GM19035 (cell line): Measurements from ENCODE around the gene CHST8.

ENCODE experiments used
- ATAC-seq: cut with Tn5 transposase; IDR thresholded peaks from one replicate; pipeline ENCODE4 v1.9.1; 2021; ENCODE audit not compliant: unreplicated experiment

Gene CHST8

DNA sequence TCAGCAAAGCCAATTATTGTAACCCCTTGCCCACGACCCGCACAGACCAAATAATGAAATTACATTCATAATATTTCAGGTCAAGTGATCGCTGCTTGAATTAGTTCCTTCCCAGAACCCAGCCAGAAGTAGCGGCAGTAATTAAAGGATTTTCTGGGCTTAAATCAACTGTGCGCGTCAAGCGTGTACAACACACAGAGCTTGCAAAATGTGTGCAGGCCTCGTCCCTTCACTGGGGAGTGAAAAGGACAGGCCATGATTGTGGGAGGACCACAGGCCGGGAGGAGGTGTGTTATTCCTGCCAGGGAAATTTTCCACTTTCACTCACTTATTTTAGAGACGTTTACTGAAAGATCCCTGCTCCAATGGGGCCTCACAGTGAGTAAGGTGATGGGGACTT, 84.9 kb downstream of the CHST8 start:
- no peak for ATAC-seq

DNA sequence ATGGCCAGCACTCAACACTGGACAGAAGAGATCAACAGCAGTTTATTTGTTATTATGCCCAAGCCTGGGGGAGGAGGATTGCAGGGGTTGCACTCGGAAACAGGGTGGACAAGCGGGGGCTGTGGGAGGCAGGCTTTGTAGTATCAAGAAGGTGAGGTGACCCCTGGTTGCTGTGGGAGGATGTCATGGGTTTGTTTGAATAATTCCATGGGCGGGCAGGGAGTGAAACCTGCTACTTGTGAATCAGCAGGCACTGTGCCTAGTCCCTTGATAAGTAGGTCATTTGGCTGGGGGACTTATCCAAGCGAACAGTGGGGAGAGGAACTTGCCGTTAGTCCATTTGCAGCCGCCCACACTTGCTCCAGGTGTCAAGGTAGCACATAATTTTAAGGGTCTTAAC, 90.5 kb downstream of the CHST8 start:
- ATAC-seq: no peak

DNA sequence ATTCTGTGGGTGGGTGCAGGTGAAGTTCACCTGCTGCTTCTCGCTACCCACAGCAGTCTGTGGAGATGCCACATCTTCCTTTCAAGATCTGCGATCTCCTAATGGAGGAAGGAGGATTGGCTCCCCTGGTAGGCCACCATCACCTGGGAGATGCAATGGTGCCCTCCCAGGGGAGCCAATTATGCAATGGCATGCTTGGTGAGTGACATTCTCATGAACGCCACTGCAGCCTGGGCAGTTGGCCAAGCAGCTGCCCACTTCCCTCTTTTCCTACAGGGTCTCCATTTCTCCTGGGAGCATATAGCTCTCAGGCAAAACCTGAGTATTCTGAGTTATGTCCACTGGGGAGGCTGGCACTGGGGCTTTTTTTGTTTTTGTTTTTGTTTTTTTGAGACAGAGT, 91.4 kb downstream of the CHST8 start:
- no peak for ATAC-seq

DNA sequence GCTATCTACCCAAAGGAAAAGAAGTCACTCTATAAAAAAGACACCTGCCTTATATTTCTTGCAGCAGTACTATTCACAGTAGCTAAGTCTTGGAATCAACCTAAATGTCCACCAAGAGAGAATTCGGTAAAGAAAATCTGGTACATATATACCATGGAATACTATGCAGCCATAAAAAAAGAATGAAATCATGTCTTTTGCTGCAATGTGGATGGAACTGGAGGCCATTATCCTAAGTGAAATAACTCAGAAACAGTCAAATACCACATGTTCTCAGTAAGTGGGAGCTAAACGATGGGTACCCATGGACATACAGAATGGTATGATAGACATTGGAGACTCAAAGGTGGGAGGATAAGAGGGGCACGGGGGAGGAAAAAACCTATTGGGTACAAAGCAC, 92.4 kb downstream of the CHST8 start:
- ATAC-seq: no peak

DNA sequence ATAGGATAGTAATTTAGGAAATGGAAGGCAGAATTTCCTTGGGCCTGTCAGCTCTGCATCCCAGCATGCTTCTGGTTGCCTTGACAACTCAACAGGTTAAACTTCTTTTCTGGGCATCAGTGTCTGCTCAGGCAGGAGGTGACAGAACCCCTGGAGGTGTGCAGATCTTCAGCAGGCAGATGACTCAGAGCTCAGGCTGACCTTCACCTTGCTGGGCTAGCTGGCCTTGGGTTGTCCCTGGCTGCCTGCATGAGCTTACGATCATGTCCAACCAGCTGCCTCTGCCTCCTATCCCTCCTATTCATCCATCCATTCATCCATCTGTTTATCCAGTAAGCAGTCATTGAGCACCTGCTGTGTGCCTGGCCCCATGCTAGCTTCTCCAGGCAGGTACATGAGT, 93.7 kb downstream of the CHST8 start:
- ATAC-seq: no peak

DNA sequence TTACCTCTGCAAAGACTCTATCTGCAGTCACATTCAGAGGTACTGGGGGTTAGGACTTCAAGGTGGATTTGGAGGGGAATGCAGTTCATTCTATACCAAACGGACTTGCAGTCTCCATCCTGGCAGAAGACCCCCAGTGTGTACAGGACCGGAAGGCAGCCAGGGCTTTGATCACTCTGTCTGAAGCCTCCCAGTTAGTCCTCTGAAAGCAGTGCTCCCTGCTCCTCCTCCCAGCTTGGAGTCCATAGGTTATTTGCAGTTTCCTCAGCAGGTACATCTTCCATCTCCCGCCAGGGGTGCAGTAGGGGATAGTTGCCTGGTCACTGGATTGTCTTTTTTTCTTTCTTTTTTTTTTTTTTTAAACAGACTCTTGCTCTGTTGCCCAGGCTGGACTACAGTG, 96.1 kb downstream of the CHST8 start:
- ATAC-seq: no peak

DNA sequence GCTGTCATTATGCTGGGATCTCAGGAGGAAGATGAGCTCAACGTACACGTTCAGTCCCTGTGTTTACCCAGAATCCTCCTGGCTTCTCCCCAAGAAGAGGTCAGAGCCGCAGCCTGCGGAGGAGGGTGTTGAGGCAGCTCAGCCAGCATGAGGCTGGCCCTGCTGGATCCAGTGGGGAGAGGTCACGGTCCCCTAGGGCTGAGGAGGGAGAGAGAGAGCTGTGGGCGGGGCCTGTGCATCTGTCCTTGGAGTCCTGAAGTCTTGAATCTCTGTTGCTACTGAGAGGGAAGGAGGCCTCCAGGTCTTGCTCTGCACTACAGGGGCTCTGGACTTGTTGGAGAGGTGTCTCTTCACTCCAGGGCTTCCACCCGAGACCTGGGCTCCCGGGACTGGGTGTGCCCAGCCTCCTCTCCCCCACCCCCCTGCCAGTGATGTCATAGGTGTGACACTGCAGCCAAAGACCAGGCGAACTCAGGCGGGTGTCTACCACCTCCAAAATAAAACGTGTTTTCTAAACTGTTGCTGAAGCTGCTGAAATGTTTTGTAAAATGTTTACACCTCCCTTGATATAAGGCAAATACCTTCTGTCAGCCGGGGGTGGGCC, 97.0 kb downstream of the CHST8 start:
- no peak for ATAC-seq

DNA sequence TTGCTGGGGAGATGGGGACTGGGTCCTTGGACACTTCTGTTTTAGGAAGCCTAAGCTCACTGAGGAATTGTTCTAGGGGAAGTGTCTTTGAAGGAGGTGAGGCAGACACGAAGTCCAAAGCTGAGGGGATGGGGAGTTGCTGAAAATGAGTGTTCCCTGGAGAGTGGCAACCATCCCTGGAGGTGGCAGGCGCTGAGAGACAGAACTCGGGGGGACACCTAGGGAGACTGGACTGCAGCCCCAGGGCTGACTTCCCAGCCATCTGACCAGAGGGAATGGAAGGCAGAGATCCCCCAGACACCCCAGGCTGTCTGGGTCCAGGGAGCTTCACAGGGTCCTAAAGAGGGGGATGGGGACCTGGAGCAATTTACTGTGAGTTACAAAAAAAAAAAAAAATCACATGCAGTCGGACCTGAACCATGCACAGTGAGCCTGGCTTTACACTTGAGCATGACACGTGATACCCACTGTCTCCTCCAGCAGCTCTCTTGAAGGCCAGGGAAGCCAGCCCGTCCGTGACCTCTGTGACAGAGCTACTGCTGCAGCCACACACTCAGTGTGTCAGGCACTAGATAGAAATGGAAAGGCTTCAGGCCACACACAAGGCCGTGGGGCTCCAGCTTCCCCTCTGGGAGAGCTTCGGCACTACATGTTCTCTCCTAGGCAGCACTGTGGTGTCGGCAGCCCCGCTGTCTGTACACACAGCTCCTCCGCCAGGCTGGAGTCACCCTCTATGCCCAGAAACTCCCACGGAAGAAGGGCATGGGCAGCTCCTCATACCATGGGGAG, 97.8 kb downstream of the CHST8 start:
- no peak for ATAC-seq

DNA sequence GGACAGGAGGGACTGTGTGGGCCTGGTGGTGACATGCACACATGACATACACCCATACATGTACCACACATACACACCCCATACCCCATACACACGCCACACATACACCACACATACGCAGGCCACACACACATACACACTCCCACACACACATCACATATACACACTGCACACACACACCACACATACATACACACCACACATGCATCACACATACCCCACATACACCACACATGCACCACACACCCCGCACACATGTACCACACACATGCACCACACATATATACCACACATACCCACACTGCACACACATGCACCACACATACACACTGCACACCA, 98.4 kb downstream of the CHST8 start:
- ATAC-seq: no peak

DNA sequence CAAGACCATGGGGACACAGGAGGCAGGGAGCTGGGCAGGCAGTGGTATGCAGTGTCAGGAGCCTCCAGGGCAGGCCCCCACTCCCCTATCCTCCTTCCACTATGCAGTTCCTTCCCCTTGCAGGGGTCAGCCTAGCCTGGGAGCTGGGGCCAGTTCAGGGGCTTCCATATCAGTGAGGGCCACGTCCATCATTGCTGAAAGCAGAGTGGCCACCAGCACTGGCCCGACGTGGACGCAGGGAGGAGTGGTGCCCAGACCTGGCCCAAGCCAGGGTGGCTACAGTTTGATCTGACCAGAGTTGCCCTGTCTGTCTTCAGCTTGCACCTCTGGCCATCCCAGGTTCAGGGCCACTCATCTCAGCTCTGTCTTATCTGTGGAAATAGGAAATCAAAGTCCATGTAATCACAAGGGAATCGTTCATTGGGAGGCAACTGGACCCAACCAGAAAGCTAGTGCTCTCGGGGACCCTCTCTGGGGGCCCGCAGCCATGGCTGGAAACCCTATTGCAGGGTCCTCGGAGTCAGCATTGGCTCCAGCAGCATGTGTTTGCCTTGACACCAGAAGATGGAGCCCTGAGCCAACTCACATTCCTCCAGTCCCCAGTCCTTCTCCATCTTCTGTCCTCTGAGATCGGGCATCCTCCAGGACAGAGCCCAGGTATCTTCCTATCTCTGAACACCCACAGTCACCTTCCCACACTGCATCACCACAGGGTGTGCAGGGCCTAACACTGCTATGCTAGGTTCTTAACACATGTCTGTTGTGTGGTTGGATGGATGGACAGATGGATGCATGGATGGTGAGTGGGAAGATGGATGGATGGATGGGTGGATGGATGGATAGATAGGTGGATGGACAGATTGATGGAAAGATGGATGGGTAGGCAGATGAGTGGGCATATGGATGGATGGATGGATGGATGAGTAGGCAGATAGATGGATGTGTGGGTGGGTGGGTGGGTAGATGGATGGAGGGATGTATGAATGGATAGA, 99.2 kb downstream of the CHST8 start:
- no peak for ATAC-seq

DNA sequence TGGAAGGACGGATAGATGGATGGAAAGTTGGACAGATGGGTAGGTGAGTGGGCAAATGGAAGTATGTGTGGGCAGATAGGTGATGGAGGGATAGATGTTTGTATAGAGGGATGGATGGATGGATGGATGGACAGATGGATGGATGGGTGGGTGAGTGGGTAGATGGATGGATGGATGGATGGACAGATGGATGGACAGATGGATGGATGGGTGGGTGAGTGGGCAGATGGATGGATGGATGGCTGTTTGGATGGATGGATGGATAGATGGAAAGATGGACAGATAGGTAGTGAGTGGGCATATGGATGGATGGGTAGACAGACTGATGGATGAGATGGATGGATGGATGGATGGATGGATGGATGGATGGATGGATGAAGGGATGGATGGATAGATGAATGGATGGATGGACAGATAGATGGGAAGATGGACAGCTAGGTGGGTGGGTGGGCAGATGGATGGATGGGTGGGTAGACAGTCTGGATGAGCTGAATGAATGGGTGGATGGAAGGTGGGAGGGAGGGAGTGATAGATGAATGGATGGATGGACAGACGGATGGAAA, 100.1 kb downstream of the CHST8 start:
- no peak for ATAC-seq

DNA sequence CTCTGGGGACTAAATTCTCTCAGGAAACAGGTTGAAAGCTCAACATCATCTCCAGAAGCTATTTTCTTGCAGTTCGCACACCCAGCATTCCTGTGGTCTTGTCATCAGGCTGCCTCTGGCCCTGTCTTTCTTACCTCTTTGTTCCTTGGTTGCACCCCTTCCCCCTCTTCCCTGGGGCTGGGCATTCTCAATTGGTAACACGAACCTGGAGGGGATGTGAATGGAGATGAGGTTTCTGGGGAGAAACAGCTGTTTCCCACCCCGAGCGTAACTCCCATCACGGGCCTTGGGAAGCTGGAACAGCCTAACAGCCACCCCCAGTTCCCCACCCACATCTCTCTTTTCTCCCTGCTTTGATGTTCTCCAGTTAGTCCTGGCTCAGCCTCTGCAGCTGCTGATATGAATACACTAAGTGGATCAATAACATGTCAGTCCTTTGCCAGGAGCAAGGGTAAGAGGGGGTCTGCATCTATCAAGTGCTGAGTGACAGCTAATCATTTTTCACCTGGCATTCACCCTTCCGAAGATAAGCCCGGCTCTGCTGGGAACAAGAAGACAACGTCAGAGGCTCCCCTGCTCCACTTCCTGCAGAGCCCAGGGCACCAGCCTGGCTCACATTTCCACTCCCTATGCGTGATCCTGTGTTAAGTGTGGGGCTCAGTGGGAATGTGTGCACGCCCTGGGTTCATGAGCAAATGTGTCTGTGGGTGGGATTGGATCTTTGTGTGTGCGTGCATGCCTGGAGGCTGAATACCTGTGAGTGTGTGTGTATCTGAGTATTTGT, 100.9 kb downstream of the CHST8 start:
- no peak for ATAC-seq

DNA sequence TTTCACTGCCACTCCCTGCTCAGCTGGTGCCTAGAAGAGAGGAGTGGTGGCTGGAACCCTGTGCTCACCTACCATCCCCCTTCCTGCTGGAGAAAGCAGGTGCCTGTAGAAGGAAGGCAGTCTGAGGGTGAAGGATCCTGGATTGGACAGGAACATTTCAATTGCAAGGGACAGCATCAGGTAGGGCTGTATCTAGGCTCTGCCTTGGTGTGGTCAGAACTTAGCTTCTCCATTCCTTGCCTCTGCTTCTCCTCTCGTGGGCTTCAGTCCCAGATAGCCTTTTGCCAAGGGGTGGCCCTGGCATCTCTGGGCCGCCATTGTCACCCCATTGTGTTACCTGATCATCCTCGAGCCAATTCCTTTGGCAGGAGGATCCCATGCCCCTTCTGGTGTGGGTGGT, 101.8 kb downstream of the CHST8 start:
- no peak for ATAC-seq

DNA sequence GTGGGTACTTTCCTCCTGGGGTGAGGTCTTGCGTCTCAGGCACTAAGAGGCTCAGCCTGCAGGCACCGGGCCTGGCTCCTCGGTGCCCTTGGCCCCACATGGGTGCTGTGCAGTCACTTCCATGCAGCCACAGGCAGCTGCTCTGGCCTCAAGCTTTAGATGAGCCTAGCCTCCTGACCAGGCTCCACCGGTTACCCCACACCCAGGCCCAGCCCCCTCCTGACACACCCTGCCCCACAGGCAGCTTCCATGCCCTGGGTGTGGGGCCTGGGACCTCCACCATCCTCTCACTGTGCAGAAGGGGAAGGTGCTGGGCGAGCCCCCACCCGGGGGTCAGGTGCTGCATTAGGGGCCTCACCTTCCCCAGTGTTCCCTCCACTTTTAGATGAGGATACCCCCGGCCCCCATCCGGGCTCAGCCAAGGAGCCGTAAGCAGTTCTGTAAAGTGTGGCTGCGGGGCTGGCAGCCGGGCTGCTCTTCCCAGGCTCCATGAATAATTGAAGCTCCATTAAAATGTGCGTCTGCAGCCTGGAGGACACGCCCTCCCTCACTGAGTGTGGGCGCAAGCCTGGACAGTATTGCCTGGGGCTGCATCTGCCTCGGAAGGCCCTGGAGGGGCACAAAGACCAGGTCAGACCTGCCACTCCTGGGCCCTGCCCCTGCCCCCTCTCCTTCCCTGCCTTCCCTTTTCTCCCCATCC, 102.4 kb downstream of the CHST8 start:
- ATAC-seq: no peak

DNA sequence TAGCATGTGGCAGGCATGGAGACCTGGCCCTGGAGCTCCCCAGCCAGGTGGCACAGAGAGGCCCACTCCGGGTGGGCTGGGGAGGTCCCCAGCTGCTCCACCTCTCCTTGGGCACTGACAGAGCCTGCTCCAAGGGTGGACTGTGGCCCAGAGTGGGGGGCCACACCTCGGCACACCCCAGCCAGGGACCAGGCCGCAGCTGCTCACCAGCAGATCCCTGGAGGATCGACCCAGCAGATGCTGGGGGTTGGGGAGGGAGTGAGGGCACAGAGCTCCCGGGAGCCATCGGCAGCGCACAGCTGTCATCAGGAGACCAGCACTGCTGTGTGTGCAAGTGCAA, 102.9 kb downstream of the CHST8 start:
- ATAC-seq: no peak

DNA sequence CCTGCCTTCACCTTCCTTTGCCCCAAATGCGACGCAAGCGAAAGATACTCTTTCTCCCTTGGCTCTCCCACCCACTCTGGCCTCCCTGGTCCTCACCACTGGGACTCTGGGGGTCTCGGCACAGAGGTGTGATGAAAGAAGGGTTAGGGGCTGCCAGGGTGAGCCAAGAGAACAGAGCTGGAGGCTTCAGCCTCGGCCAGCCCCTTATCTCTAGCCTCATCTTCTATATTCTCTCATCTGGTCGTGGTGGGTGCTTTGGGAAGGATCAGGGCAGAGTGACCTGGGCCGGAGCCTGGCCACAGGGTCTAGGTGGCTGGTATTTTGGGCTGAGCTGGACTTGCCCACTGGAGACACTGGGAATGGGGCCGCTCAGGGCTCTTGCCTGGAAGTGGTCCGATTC, 103.8 kb downstream of the CHST8 start:
- ATAC-seq: no peak

DNA sequence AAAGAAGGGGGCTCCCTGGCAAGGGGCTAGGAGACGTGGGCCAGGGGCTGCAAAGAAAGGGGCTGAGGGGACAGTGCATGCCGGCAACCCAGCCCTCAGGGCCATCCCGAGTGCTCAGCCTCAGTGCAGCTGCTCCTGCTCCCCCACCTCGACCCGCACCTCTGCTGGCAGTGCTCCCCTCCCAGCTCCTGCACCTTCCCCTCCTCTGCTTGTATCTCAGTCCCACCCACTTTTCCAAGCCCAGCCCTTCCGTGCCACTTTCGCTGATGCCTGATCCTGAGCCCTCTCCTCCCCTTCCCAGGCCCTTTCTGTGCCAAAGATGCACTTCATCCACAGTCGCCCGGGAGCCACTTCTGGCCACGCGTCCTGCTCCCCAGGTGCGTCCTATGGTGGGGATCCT, 105.0 kb downstream of the CHST8 start:
- ATAC-seq: no peak

DNA sequence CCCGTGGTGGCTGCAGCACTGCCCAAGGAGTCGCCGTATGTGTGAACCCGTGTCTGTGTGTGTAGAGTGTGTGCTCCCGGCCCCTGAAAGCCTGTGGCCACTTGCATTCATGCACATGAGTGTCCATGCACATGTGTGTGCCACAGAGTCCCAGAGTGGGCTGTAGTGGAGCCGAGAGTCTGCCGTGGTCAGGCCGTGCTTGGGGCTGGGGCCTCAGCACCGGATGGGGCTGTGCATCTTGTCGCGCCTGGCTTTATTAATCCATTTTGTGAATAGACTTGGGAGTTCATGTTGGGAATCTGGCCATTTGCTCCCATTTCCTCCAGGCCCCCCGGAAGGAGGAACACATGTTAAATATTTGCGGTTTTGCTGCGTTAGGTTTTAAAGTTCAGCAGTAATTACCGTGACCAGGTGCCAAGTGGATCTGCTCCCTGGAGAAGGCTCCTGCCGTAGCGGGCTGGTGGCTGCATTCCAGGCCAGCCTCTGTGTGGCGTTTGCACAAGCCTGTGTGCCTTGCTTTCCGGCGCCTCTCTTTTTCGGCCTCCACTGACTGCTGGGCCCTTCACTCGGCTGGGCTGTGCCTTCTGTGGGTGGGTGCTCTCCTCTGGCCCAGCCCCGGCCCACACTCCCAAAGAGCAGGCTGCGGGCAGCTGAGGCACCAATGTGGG, 105.7 kb downstream of the CHST8 start:
- ATAC-seq: no peak

DNA sequence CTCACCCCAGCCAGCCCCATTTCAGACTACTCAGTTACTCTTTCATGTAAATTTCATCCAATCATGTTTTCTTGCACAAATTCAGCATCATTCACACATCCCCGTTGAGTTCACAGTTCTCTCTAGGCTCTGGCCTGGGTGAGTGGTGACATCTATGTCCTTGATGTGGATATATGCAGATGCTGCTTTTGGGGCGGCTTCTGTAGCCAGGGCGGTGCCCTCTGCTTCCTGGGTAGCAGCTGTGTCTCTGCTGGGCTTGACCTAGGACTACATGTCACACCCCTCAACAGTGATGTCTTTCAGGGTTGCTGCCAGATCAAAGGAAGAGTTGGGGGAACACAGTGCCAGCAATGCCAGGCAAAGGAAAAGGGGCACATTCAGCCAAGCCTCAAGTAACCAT, 106.4 kb downstream of the CHST8 start:
- ATAC-seq: no peak
